ENCODE measurements around the gene CTSF.
"Not testable (repeated sequence)": the region's sequence is repeated elsewhere in the genome, so short reads cannot be mapped to it uniquely, and the experiment has no call there.

Gene CTSF

DNA sequence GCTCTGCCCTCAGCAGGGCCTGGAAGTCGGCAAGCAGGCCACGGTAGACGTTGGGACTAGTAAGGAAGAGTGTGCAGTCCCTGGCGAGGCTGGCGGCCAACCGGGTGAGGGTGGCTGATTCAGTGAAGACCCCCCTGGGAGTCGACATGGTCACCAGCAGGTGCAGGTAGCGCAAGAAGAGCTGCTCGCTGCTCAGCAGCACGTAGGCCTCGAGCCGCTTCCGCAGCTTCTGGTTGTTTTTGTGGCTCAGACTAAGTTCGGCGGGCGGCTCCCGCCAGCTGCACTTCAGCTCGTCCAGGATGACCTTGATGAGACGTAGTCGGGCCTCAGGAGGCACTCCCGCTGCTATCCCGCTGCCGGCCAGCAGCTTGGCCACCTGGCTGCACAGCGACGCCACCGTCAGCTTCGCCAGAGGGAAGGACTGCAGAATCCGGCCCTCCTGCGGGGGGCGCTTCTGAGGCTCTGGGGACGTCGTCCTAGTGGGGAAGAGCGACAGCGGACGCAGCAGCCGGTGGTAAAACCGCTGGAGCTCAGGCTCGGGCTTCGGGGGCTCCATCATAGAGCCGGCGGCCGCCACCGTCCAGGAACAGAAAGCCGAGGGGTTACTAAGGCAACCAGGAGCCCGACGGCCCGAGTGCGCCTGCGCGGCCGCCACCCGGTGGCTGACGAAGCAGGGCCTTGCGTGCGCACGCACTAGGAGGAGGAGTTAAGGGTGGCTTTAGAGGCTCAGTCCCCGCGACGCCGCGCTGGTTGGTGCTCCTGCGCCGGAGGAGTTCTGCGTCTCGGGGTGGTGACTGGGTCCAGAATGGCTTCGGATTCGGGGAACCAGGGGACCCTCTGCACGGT lies 24.3 kb upstream of the CTSF start, which contains the start of the genes CCDC87 and CCS:
TSS of gene CCDC87 (minus strand) at position 607 of the 846 bp plus-strand sequence. CDS start at position 559, 48 bp downstream.
TSS of gene CCS (plus strand) at position 729 of the 846 bp plus-strand sequence. CDS start at position 806, 77 bp downstream.
- Histone ChIP-seq H3K4me3 (peak within 1 kb of the TSS; percentile 44 to 71 (median 55)), H3K27ac (peak within 1 kb of the TSS in 20 of 21 experiments; percentile 21 to 92 (median 83))

DNA sequence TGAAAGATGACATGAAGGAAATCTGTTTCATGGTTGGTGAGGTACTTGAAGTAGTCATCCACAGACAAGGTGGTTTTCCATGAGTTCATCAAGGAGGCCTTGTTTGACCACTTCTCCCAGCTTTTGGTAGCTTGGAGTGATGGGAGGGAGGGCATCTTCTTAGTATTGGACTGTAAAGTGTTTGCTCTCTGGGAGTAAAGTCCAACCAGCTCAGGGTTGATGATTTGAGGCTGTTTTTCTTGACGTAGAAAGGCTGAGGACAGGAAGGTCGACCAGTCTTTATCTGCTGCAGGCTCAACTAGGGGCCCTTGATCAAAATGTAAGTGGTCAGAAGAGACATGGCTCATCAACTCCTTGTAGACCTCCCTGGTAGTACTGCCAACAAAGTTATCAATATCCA lies 22.8 kb upstream of the CTSF start:
- no peak overlapping the region for H3K27ac ChIP-seq

GRCh38 chr11:66589996-66590675 lies 21.7 kb upstream of the CTSF start:
- no peak overlapping the region for H3K4me3 ChIP-seq
- H3K27ac ChIP-seq, result no peak overlapping the region

More for the DNA sequence above, 22.8 kb upstream of the CTSF start:
- H3K4me3 ChIP-seq, result no peak overlapping the region

- not testable (repeated sequence) for H3K4me3 ChIP-seq, H3K27ac ChIP-seq
These were observed 20.9 kb upstream of the CTSF start for GRCh38 chr11:66589315-66589714.

GRCh38 chr11:66586136-66586535 lies 17.7 kb upstream of the CTSF start:
- H3K27ac ChIP-seq, result no peak overlapping the region
- no peak overlapping the region for H3K4me3 ChIP-seq

GRCh38 chr11:66585447-66585846 lies 17.0 kb upstream of the CTSF start:
- H3K4me3 ChIP-seq, H3K27ac ChIP-seq: not testable (repeated sequence)

DNA sequence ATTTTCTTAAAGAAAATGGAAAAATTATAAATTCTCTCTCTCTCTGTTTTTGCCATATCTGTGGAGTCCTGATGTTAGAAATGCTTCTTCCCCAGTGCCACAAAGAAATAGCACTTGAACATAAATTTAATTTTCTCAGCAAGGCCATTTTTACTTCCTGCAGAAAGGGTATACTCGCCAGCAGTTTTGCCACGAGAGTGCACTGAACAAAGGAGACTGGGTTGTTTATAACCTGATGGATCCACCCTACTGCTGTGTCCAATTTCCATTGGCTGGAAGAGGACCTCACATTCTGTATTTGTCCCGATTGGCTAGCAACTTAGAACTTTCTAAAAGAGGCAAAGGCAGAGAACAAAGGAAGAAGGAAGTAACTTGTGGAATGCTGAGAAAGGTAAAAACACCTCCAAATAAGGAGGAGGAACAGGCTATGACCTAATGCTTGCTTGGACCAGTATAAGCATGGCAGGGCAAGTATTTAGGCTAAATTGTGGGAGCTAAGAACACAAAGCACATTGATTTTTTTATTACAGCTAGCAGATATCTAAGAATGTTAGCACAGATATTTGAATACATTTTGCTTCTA lies 14.2 kb upstream of the CTSF start:
- not testable (repeated sequence) for H3K4me3 ChIP-seq, H3K27ac ChIP-seq

GRCh38 chr11:66581261-66581660 lies 12.9 kb upstream of the CTSF start:
- Histone ChIP-seq H3K4me3 (no peak overlapping the region), H3K27ac (no peak overlapping the region)

DNA sequence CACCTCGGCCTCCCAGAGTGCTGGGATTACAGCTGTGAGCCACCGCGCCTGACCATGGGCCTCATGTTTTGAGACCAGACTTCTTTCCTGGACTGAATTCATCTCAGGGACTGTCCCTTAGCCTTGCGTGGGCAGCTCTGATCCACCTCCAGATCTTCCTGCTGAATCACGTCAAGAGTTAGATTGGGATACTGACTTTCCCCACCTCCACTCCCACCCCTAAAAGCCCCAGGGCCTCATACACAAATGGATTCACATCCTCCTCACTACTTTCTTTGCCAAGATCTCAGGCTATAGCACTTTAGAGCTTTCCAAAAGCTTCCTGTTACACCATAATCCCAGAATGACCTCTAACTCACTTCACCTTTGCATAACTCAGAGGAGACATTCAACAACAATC lies 12.4 kb upstream of the CTSF start:
- no peak overlapping the region for H3K4me3 ChIP-seq
- no peak overlapping the region for H3K27ac ChIP-seq

DNA sequence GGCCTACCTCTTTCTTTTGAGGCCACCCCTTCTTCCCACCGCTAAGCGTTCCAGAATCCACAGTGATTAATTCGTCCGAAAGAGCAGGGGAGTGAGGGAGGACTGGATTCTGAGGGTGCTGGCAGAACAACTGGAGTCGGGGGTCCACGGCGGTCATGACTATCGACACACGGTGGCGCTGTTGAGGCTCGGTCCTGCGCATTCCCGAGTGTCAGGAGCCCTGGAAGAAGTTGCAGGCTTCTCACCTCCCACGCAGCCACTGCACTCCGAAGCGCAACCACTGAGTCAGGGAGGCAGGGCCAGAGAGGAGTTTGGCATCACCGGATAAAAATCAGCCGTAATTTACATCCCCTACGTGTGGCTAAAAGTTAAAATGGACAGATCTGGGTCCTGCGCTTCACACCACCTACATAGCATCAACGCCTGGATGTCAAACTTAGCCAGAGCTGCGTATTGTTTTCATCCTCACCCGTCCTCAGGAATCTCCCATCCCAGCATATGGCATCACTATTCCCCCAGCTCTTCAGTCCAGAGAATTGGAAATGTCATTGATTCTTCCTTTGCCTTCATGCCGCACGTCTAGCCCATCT lies 10.7 kb upstream of the CTSF start:
- Histone ChIP-seq H3K4me3 (no peak overlapping the region), H3K27ac (no peak overlapping the region)

DNA sequence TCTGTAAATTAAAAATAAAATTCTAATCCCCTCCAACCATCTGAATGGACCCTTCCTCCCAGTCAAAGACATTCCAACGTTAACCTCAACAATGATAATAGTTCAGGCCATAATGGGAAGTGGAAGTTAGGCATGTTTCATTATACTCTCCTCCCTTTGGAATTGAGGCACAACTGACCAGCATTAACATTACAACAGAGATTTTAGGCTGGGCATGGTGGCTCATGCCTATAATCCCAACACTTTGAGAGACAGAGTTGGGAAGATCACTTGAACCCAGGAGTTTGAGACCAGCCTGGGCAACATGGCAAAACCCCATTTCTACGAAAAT lies 2.4 kb upstream of the CTSF start:
- Histone ChIP-seq H3K27ac (no peak overlapping the region), H3K4me3 (no peak overlapping the region)

- no peak overlapping the region for H3K4me3 ChIP-seq
These were observed 1.9 kb upstream of the CTSF start for GRCh38 chr11:66570079-66570849.

GRCh38 chr11:66569076-66569475 lies 670 bp upstream of the CTSF start:
- Histone ChIP-seq H3K4me3 (no peak overlapping the region), H3K27ac (no peak overlapping the region)

More at GRCh38 chr11:66570079-66570849, 1.9 kb upstream of the CTSF start:
- no peak overlapping the region for H3K27ac ChIP-seq

DNA sequence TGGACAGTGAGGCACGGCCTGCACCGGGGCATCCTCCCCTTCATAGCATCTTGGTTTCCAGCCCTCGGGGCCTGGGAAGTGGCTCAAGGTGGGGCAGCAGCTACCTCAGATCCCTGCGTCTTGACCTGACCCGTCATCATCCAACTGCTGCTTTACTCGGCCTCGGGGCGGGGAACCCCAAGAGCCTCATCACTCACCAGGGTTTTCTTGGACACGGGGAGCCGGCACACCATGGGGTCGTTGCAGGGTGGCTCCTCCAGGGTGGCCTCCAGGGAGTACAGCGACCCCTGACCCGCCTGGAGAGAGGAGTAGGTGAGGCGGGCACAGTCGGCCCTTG lies 651 bp downstream of the CTSF start:
- peak overlapping the region; percentile 44 to 69 (median 58) for H3K4me3 ChIP-seq
- peak overlapping the region in 10 of 21 experiments; percentile 1 to 78 (median 42) for H3K27ac ChIP-seq

DNA sequence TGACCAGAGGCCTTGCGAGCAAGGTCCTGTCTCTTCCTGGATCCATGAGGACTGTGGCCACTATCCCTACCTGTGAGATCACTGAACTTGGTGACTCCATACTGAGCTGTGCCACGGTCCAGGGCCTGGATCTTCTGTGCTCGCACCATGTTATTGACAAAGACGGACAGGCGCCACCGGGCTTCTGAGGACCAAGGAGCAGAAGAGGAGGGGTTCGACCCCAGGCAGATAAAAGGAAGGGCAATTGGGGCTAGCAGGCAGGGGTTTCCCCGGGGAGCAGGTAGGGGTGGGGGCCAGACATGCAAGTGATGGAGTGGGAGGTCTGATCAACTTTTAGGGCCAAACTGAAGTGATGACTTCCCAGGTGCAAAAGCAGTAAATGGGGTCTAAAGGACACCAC lies 2.2 kb downstream of the CTSF start:
- H3K27ac ChIP-seq, result no peak overlapping the region
- H3K4me3 ChIP-seq, result no peak overlapping the region

DNA sequence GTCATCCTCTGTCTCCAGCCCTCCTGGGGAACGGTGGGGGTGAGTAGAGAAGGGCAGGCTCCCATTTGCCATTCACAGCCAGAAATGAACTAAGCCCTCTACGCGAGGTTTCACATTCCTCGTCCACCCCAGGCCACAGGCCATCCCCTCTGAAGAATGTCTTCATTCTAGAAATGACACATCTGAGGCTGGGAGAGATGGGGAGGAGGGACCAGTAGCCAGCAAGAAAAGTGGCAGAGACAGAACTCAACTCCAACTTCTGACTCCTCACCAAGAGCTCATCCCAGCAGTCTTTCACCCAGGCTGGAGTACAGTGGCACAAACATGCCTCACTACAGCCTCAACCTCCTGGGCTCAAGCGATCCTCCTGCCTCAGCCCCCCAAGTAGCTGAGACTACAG lies 3.4 kb downstream of the CTSF start:
- no peak overlapping the region for H3K27ac ChIP-seq
- H3K4me3 ChIP-seq, result no peak overlapping the region

DNA sequence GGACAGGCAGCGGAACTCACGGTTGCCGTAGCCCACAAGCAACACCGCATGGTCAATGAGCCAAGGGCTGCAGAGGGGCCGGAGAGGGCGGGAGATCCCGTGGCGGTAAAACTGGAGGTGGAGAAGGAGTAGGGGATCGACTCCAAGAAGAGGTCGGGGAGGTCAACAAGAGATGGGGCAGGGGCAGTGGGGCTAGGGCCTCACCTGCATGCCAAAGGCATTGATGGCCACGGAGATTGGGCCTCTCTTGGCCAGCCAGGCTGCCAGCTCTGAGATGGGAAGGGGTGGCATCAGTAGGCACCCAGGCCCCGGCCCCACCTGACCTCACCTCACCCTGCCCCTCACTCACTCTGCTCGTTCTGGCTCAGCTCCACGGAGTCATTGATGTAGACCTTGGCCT lies 3.9 kb downstream of the CTSF start:
- Histone ChIP-seq H3K4me3 (no peak overlapping the region), H3K27ac (no peak overlapping the region)

DNA sequence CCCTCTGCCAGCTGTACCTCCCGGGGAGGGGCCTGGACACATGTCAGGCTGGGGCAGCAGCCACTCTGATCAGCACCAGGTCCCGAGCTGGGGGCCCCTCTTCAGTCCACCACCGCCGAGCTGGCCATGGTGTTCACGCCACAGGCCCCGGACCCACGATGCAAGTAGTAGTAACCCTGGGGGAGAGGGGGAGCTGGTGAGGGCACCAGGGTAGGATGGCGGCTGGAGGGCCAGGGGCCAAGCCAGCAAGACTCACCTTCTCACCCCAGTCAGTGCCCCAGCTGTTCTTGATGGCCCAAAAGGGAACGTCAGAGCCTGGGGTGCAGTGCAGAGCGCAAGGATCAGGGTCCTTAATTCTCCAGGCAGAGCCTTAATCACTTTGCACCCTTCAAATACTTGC lies 4.6 kb downstream of the CTSF start:
- Histone ChIP-seq H3K27ac (no peak overlapping the region), H3K4me3 (no peak overlapping the region)

GRCh38 chr11:66562907-66563583 lies 5.4 kb downstream of the CTSF start:
- H3K4me3 ChIP-seq, result no peak overlapping the region
- no peak overlapping the region for H3K27ac ChIP-seq

Data from skin epidermis (tissue), 12 donors.